Sigmoid colon (tissue), 7 donors: ENCODE data around the gene CSNK1D. TPM values are rescaled to one million over a fixed set of nuclear protein-coding genes. Genes with fewer than 3 reads are reported as not detected.

Source experiments
- DNase-seq: peaks from one replicate; pipeline ENCODE4 v3.0.0-alpha.2; 2019
- H3K27ac ChIP-seq, 4 donors: fragments of 200-600 bp; sonication (generic); one replicate each; pipeline ENCODE4 v1.5.1; 2016 to 2019; ENCODE audit warnings: mild to moderate bottlenecking in 1 of 4
- H3K27me3 ChIP-seq, 3 donors: fragments of 200-600 bp; sonication (generic); one replicate each; pipeline ENCODE4 v1.5.1; 2019; ENCODE audit warnings: mild to moderate bottlenecking in 1 of 3
- H3K36me3 ChIP-seq, 4 donors: fragments of 200-600 bp; sonication (generic); one replicate each; pipeline ENCODE4 v1.5.1; 2016 to 2019
- H3K4me1 ChIP-seq, 4 donors: fragments of 200-600 bp; sonication (generic); one replicate each; pipeline ENCODE4 v1.5.1; 2017 to 2019
- H3K4me3 ChIP-seq, 4 donors: fragments of 200-600 bp; sonication (generic); one replicate each; pipeline ENCODE4 v1.5.1; 2017 to 2019; ENCODE audit warnings: mild to moderate bottlenecking in 2 of 4, moderate library complexity in 1 of 4
- H3K9me3 ChIP-seq, 4 donors: fragments of 200-600 bp in 3 of 4; sonication (generic) in 3 of 4; one replicate each; pipeline versions ENCODE4 v1.5.1 to v1.6.1; 2013 to 2019
- CTCF ChIP-seq, 4 experiments: fragments of 450-650 bp in 3 of 4; fragments of 200-600 bp in 1 of 4; IDR thresholded peaks; one replicate each; pipeline ENCODE4 v1.5.1; 2016 to 2019; ENCODE audit warnings: antibody characterized with exemption in 4 of 4, mild to moderate bottlenecking in 3 of 4, moderate library complexity in 2 of 4
- EP300 ChIP-seq, 4 donors: sonication (generic); formaldehyde crosslinking; IDR thresholded peaks; one replicate each; pipeline ENCODE4 v1.6.1; 2017; ENCODE audit warnings: antibody characterized with exemption in 4 of 4
- POLR2A ChIP-seq, 2 donors: fragments of 450-650 bp; IDR thresholded peaks; one replicate each; pipeline ENCODE4 v1.6.1; 2016; ENCODE audit warnings: antibody characterized with exemption in 2 of 2, mild to moderate bottlenecking in 2 of 2, moderate library complexity in 2 of 2
- POLR2AphosphoS5 ChIP-seq, 4 donors: sonication (generic); formaldehyde crosslinking; IDR thresholded peaks; one replicate each; pipeline ENCODE4 v1.6.1; 2017; ENCODE audit warnings: antibody characterized with exemption in 4 of 4
- WGBS, 2 donors: extraction: QIAGEN DNeasy Blood & Tissue Kit; methylation state at CpG; one replicate each; pipeline ENCODE4 v1.1.7; 2013; 5-methylcytosine and 5-hydroxymethylcytosine counted together
- intact Hi-C: fragments of 100-400 bp; cut with DNase I; formaldehyde crosslinking; loops from one replicate; pipeline ENCODE4 v1.15.1; 2023
- polyA plus RNA-seq, 3 donors: library from polyadenylated mRNA; stranded (reverse); fragments of 200-250 nt; gene quantifications; one replicate each; pipeline ENCODE4 v1.2.3, GENCODE V29; 2013
- total RNA-seq, 4 donors: library from RNA; depleted of rRNA; stranded (reverse); fragments of >200 nt; gene quantifications; one replicate each; pipeline ENCODE4 v1.1.0, GENCODE V29; 2016
- donor health status: healthy with polysubstance abuse.
- donor health status: Bipolar disorder and iron deficiency.
- donor health status: healthy.

Gene CSNK1D
- total and polyA plus RNA-seq, 7 donors, result 45.1 to 142 (median 55.9) TPM

GRCh38 chr17:82294064-82294773, 20.7 kb upstream of the CSNK1D start:
- Histone ChIP-seq H3K4me1 (peaks cover 0 to 68% (median 52%) of the 10 kb centered on the region in 4 donors), H3K27ac (peak overlapping the region; percentile 89 to 99 (median 94)), H3K36me3 (no peaks in the 10 kb centered on the region), H3K9me3 (no peaks in the 10 kb centered on the region), H3K4me3 (peak overlapping the region; percentile 28 to 74 (median 63)), H3K27me3 (no peaks in the 10 kb centered on the region)
- peak in 1 of 4 donors; percentile 34 for TF ChIP-seq POLR2AphosphoS5 (IDR thresholded peaks at IDR 0.05)
- TF ChIP-seq CTCF (IDR thresholded peaks at IDR 0.05), result no peak
- no peak for TF ChIP-seq POLR2A (IDR thresholded peaks at IDR 0.05)
- peak in 1 of 4 donors; percentile 51 for TF ChIP-seq EP300 (IDR thresholded peaks at IDR 0.05)
- WGBS, 2 donors, result 62 to 84% methylated on average over 15 of the region's 15 CpGs
- no peak for DNase-seq
- intact Hi-C loops, result no loop called here

- peak; percentile 99 for DNase-seq
- peaks cover 0 to 69% (median 49%) of the 10 kb centered on the region in 4 donors for H3K4me1 ChIP-seq
- peak overlapping the region; percentile 89 to 99 (median 94) for H3K27ac ChIP-seq
- TF ChIP-seq POLR2A (IDR thresholded peaks at IDR 0.05), result peak; percentile 94 to 98
- peak in 1 of 4 donors; percentile 53 for TF ChIP-seq EP300 (IDR thresholded peaks at IDR 0.05)
- TF ChIP-seq POLR2AphosphoS5 (IDR thresholded peaks at IDR 0.05), result peak; percentile 96 to 99 (median 98)
- TF ChIP-seq CTCF (IDR thresholded peaks at IDR 0.05), result no peak
- no peaks in the 10 kb centered on the region for H3K36me3 ChIP-seq
- 3% methylated on average over 86 of the region's 86 CpGs for WGBS, 2 donors
- peak overlapping the region; percentile 62 to 94 (median 69) for H3K4me3 ChIP-seq
- no peaks in the 10 kb centered on the region for H3K9me3 ChIP-seq
- no peaks in the 10 kb centered on the region for H3K27me3 ChIP-seq
- intact Hi-C loops, result loop anchor here (2.0 kb wide), 1 partner anchor 20 kb away; the partner anchor contains the start of gene CSNK1D
These were observed 19.0 kb upstream of the CSNK1D start for GRCh38 chr17:82292251-82293154.

- intact Hi-C loops, result loop anchor here (2.0 kb wide), 1 partner anchor 19 kb away; the partner anchor contains the start of gene CSNK1D
- Histone ChIP-seq H3K27me3 (no peaks in the 10 kb centered on the region), H3K4me3 (peak overlapping the region; percentile 62 to 94 (median 69)), H3K36me3 (no peaks in the 10 kb centered on the region), H3K27ac (peak overlapping the region; percentile 89 to 99 (median 94)), H3K4me1 (peaks cover 0 to 65% (median 42%) of the 10 kb centered on the region in 4 donors), H3K9me3 (no peaks in the 10 kb centered on the region)
- no peak for TF ChIP-seq POLR2AphosphoS5 (IDR thresholded peaks at IDR 0.05)
- TF ChIP-seq EP300 (IDR thresholded peaks at IDR 0.05), result no peak
- TF ChIP-seq CTCF (IDR thresholded peaks at IDR 0.05), result no peak
- TF ChIP-seq POLR2A (IDR thresholded peaks at IDR 0.05), result no peak
- DNase-seq, result no peak
- WGBS, 2 donors, result 86 to 87% methylated on average over 19 of the region's 19 CpGs
These were observed 18.2 kb upstream of the CSNK1D start for GRCh38 chr17:82291582-82292250.
